Retinal pigment epithelial cell (primary cell): Measurements from ENCODE around the gene MAST1.
"Not testable (repeated sequence)": the region's sequence is repeated elsewhere in the genome, so short reads cannot be mapped to it uniquely, and the experiment has no call there.

ENCODE experiments used
- DNase-seq: peaks from one replicate; pipeline ENCODE4 v3.0.0-alpha.2; 2010; ENCODE audit warnings: low read depth
- H3K4me3 ChIP-seq: 2 replicates; pipeline ENCODE4 v1.5.1; 2011; ENCODE audit warnings: mild to moderate bottlenecking, low read length, control low read depth, moderate library complexity
- TF ChIP-seq, protein P1 (sequence below): conservative IDR thresholded peaks from 2 replicates; pipeline ENCODE4 v1.5.1; 2011; ENCODE audit warnings: low read depth, low read length, control low read depth, inconsistent platforms

MAST1 gene

DNA sequence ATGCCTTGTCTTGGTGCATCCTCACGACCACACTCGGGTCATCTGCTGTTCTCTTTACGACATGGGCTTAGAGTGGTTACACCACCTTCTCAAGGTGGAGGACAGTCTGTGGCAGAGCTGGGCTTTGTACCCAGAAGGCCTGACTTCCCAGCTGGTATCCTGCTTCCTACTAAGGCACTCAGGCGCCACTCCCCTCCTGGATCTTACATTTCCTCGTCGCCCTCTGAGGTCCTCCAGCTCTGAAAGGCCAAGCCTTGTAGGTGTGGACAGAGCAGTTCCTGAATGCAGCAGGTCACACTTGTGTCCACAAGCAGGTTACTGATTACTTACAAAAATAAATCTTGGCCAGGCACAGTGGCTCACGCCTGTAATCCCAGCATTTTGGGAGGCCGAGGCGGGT is 68.9 kb downstream of the MAST1 start:
- no peak for DNase-seq
- H3K4me3 ChIP-seq: no peak overlapping the region
- TF ChIP-seq, protein P1, sequence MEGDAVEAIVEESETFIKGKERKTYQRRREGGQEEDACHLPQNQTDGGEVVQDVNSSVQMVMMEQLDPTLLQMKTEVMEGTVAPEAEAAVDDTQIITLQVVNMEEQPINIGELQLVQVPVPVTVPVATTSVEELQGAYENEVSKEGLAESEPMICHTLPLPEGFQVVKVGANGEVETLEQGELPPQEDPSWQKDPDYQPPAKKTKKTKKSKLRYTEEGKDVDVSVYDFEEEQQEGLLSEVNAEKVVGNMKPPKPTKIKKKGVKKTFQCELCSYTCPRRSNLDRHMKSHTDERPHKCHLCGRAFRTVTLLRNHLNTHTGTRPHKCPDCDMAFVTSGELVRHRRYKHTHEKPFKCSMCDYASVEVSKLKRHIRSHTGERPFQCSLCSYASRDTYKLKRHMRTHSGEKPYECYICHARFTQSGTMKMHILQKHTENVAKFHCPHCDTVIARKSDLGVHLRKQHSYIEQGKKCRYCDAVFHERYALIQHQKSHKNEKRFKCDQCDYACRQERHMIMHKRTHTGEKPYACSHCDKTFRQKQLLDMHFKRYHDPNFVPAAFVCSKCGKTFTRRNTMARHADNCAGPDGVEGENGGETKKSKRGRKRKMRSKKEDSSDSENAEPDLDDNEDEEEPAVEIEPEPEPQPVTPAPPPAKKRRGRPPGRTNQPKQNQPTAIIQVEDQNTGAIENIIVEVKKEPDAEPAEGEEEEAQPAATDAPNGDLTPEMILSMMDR: no peak

DNA sequence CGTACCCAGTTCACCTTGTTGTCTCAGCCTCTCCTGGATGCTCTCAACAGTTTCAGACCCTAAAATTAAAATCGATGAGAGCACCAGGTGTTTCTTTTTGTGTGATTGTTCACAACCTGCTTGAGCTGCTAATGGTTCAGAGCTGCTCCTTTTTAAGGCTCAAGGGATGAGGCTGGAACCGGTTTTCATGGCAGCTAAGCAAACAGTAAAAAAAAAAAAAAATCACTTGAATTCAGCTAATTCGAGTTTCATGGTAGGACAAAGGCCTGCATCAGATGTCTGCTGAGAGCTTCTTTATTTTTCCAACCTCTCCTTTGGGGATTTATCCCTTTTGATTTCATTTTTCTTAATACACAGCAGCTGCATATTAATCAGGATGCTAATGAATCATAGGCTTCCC is 74.3 kb downstream of the MAST1 start:
- DNase-seq: no peak
- TF ChIP-seq, protein P1: no peak
- H3K4me3 ChIP-seq: peak overlapping the region; percentile 26

DNA sequence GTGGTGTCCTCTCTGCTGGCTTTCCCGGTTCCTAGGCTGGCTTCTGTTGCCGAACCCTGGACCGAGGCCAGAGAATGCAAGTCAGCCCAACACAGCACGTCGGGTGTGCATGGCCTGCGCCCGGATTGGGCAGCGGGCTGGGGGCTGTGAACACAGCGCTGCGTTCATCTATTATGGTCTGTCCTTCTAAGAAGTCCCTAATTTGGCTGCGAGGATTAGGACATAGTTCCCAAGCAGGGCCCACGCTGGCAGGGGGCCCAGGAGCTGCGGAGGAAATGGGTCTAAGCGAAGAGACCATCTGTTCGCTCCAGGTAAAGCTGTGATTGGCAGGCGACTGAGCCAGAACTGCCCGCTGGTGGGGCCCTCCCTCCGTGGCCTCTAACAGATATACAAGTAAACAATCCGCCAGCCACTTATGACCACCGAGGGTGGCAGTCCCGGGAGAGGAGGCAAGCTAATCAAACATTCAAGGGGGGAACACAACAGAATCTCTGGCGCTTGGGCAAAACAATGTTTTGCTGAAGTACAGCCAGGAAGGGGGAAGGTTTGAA is 74.8 kb downstream of the MAST1 start:
- TF ChIP-seq, protein P1: no peak
- peak overlapping the region; percentile 26 for H3K4me3 ChIP-seq
- DNase-seq: peak; percentile 23

DNA sequence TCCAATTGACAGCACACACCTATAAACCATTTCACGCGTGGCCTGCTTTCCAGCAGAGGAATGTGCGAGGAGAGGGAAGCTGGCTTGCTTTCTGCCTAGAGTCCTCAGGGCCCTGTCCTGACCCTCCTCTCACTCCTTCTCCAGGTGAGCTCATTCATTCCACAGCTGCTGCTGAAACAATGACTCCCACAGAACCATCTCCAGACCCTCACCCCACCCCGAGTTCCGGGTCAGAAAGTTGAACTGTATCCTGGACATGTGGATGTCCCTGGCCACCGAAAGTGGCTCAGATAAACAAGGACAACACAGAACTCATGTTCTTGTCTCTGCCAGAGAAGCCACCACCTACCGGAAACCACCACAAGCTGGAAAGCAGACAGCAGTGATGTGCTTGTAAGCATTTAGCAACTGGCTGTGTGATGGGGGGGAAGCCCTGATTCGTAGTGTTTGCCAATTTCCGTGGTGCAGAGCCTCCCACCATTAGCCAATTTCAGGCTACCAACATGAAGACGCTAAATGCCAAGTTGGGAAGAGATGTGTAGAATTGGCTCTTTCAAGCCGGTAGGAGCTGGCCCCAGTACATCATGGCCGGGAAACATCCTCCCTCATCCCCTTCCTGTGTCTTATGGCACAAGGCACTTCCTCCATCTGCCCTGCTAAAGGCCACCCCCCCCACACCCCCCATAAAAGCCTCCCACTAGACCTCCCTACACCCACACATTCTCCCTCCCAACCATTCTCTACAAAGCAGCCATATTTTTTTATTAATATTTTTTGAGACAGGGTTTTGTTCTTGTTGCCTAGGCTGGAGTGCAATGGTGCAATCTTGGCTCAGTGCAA is 75.8 kb downstream of the MAST1 start:
- TF ChIP-seq, protein P1: no peak
- H3K4me3 ChIP-seq: no peak overlapping the region
- DNase-seq: no peak

- not testable (repeated sequence) for DNase-seq, H3K4me3 ChIP-seq
Measured at GRCh38 chr19:12915860-12916259, 77.5 kb downstream of the MAST1 start.

GRCh38 chr19:12918253-12918652 is 79.9 kb downstream of the MAST1 start:
- TF ChIP-seq, protein P1: no peak
- DNase-seq: no peak
- H3K4me3 ChIP-seq: no peak overlapping the region

DNA sequence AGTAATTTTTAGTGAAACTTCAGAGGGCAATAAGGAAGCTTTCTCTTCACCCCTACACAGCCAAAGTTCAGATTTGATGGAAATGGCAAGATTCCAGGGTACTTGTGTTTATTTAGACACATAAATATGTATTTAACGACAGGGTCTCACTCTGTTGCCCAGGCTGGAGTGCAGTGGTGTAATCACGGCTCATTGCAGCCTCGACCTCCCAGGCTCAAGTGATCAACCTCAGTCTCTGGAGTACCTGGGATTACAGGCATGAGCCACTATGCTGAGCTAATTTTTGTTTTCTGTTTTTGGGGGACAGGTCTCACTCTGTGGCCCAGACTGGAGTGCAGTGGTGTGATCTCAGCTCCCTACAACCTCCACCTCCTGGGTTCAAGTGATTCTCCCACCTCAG is 82.7 kb downstream of the MAST1 start:
- DNase-seq: no peak
- H3K4me3 ChIP-seq: no peak overlapping the region
- TF ChIP-seq, protein P1: no peak
